ENCODE results near the gene WIPF1.

The WIPF1 gene

GRCh38 chr2:174611006-174611405 is 13.4 kb upstream of the WIPF1 start:
- no peak overlapping the region for H3K4me3 ChIP-seq (ENCODE audit: insufficient read depth, low read depth, low read length, poor library complexity, severe bottlenecking)
- no peaks in the 10 kb centered on the region for H3K9me3 ChIP-seq (ENCODE audit: control insufficient read depth, low read length)
- H3K36me3 ChIP-seq (ENCODE audit: control insufficient read depth, insufficient read depth, low read length) = peaks cover 3% of the 10 kb centered on the region
- peaks cover 39% of the 10 kb centered on the region for H3K4me1 ChIP-seq (ENCODE audit: control insufficient read depth, insufficient read depth, low read length, poor library complexity, severe bottlenecking)
- DNase-seq = no peak
- no peaks in the 10 kb centered on the region for H3K27me3 ChIP-seq (replicated peaks; ENCODE audit: control insufficient read depth, insufficient read depth, low read length, poor library complexity, severe bottlenecking)
- peak overlapping the region; percentile 83 for H3K27ac ChIP-seq (ENCODE audit: insufficient read depth, low read length, poor library complexity, severe bottlenecking)

- peaks cover 3% of the 10 kb centered on the region for H3K36me3 ChIP-seq (ENCODE audit: control insufficient read depth, insufficient read depth, low read length)
- no peak for DNase-seq
- peaks cover 33% of the 10 kb centered on the region for H3K4me1 ChIP-seq (ENCODE audit: control insufficient read depth, insufficient read depth, low read length, poor library complexity, severe bottlenecking)
- H3K27me3 ChIP-seq (replicated peaks; ENCODE audit: control insufficient read depth, insufficient read depth, low read length, poor library complexity, severe bottlenecking) = no peaks in the 10 kb centered on the region
- H3K9me3 ChIP-seq (ENCODE audit: control insufficient read depth, low read length) = no peaks in the 10 kb centered on the region
- H3K4me3 ChIP-seq (ENCODE audit: insufficient read depth, low read depth, low read length, poor library complexity, severe bottlenecking) = no peak overlapping the region
- peak overlapping the region; percentile 83 for H3K27ac ChIP-seq (ENCODE audit: insufficient read depth, low read length, poor library complexity, severe bottlenecking)
Measured at GRCh38 chr2:174610243-174610995, 12.8 kb upstream of the WIPF1 start.

- Histone ChIP-seq H3K4me3 (ENCODE audit: insufficient read depth, low read depth, low read length, poor library complexity, severe bottlenecking) (no peak overlapping the region), H3K4me1 (ENCODE audit: control insufficient read depth, insufficient read depth, low read length, poor library complexity, severe bottlenecking) (peaks cover 30% of the 10 kb centered on the region), H3K27me3 (replicated peaks; ENCODE audit: control insufficient read depth, insufficient read depth, low read length, poor library complexity, severe bottlenecking) (no peaks in the 10 kb centered on the region), H3K9me3 (ENCODE audit: control insufficient read depth, low read length) (no peaks in the 10 kb centered on the region), H3K27ac (ENCODE audit: insufficient read depth, low read length, poor library complexity, severe bottlenecking) (peak overlapping the region; percentile 83), H3K36me3 (ENCODE audit: control insufficient read depth, insufficient read depth, low read length) (peaks cover 2% of the 10 kb centered on the region)
- no peak for DNase-seq
Measured at GRCh38 chr2:174609261-174609660, 11.7 kb upstream of the WIPF1 start.

GRCh38 chr2:174608866-174609214 is 11.2 kb upstream of the WIPF1 start:
- DNase-seq = no peak
- no peak overlapping the region for H3K4me3 ChIP-seq (ENCODE audit: insufficient read depth, low read depth, low read length, poor library complexity, severe bottlenecking)
- peak overlapping the region; percentile 83 for H3K27ac ChIP-seq (ENCODE audit: insufficient read depth, low read length, poor library complexity, severe bottlenecking)
- no peaks in the 10 kb centered on the region for H3K27me3 ChIP-seq (replicated peaks; ENCODE audit: control insufficient read depth, insufficient read depth, low read length, poor library complexity, severe bottlenecking)
- H3K36me3 ChIP-seq (ENCODE audit: control insufficient read depth, insufficient read depth, low read length) = no peaks in the 10 kb centered on the region
- H3K4me1 ChIP-seq (ENCODE audit: control insufficient read depth, insufficient read depth, low read length, poor library complexity, severe bottlenecking) = peaks cover 30% of the 10 kb centered on the region
- H3K9me3 ChIP-seq (ENCODE audit: control insufficient read depth, low read length) = no peaks in the 10 kb centered on the region

GRCh38 chr2:174607989-174608865 is 10.6 kb upstream of the WIPF1 start:
- Histone ChIP-seq H3K4me1 (ENCODE audit: control insufficient read depth, insufficient read depth, low read length, poor library complexity, severe bottlenecking) (peaks cover 34% of the 10 kb centered on the region), H3K9me3 (ENCODE audit: control insufficient read depth, low read length) (no peaks in the 10 kb centered on the region), H3K27me3 (replicated peaks; ENCODE audit: control insufficient read depth, insufficient read depth, low read length, poor library complexity, severe bottlenecking) (no peaks in the 10 kb centered on the region), H3K4me3 (ENCODE audit: insufficient read depth, low read depth, low read length, poor library complexity, severe bottlenecking) (peak overlapping the region; percentile 3), H3K36me3 (ENCODE audit: control insufficient read depth, insufficient read depth, low read length) (no peaks in the 10 kb centered on the region), H3K27ac (ENCODE audit: insufficient read depth, low read length, poor library complexity, severe bottlenecking) (peak overlapping the region; percentile 83)
- DNase-seq = peak; percentile 25

- H3K36me3 ChIP-seq (ENCODE audit: control insufficient read depth, insufficient read depth, low read length) = no peaks in the 10 kb centered on the region
- peak overlapping the region; percentile 3 for H3K4me3 ChIP-seq (ENCODE audit: insufficient read depth, low read depth, low read length, poor library complexity, severe bottlenecking)
- no peaks in the 10 kb centered on the region for H3K27me3 ChIP-seq (replicated peaks; ENCODE audit: control insufficient read depth, insufficient read depth, low read length, poor library complexity, severe bottlenecking)
- peak overlapping the region; percentile 83 for H3K27ac ChIP-seq (ENCODE audit: insufficient read depth, low read length, poor library complexity, severe bottlenecking)
- H3K4me1 ChIP-seq (ENCODE audit: control insufficient read depth, insufficient read depth, low read length, poor library complexity, severe bottlenecking) = peaks cover 40% of the 10 kb centered on the region
- no peak for DNase-seq
- no peaks in the 10 kb centered on the region for H3K9me3 ChIP-seq (ENCODE audit: control insufficient read depth, low read length)
Measured at GRCh38 chr2:174607584-174607983, 10.0 kb upstream of the WIPF1 start.

- Histone ChIP-seq H3K4me3 (ENCODE audit: insufficient read depth, low read depth, low read length, poor library complexity, severe bottlenecking) (no peak overlapping the region), H3K36me3 (ENCODE audit: control insufficient read depth, insufficient read depth, low read length) (no peaks in the 10 kb centered on the region), H3K27me3 (replicated peaks; ENCODE audit: control insufficient read depth, insufficient read depth, low read length, poor library complexity, severe bottlenecking) (no peaks in the 10 kb centered on the region), H3K4me1 (ENCODE audit: control insufficient read depth, insufficient read depth, low read length, poor library complexity, severe bottlenecking) (peaks cover 47% of the 10 kb centered on the region), H3K9me3 (ENCODE audit: control insufficient read depth, low read length) (no peaks in the 10 kb centered on the region), H3K27ac (ENCODE audit: insufficient read depth, low read length, poor library complexity, severe bottlenecking) (peak overlapping the region; percentile 38)
- DNase-seq = peak in 1 of 3 donors; percentile 18
Measured at GRCh38 chr2:174606336-174606735, 8.7 kb upstream of the WIPF1 start.

GRCh38 chr2:174605687-174606086 is 8.1 kb upstream of the WIPF1 start:
- Histone ChIP-seq H3K4me1 (ENCODE audit: control insufficient read depth, insufficient read depth, low read length, poor library complexity, severe bottlenecking) (peaks cover 52% of the 10 kb centered on the region), H3K27ac (ENCODE audit: insufficient read depth, low read length, poor library complexity, severe bottlenecking) (peak overlapping the region; percentile 15), H3K36me3 (ENCODE audit: control insufficient read depth, insufficient read depth, low read length) (no peaks in the 10 kb centered on the region), H3K9me3 (ENCODE audit: control insufficient read depth, low read length) (no peaks in the 10 kb centered on the region), H3K4me3 (ENCODE audit: insufficient read depth, low read depth, low read length, poor library complexity, severe bottlenecking) (no peak overlapping the region), H3K27me3 (replicated peaks; ENCODE audit: control insufficient read depth, insufficient read depth, low read length, poor library complexity, severe bottlenecking) (no peaks in the 10 kb centered on the region)
- no peak for DNase-seq

- Histone ChIP-seq H3K27me3 (replicated peaks; ENCODE audit: control insufficient read depth, insufficient read depth, low read length, poor library complexity, severe bottlenecking) (no peaks in the 10 kb centered on the region), H3K9me3 (ENCODE audit: control insufficient read depth, low read length) (no peaks in the 10 kb centered on the region), H3K27ac (ENCODE audit: insufficient read depth, low read length, poor library complexity, severe bottlenecking) (peak overlapping the region; percentile 0), H3K4me3 (ENCODE audit: insufficient read depth, low read depth, low read length, poor library complexity, severe bottlenecking) (no peak overlapping the region), H3K4me1 (ENCODE audit: control insufficient read depth, insufficient read depth, low read length, poor library complexity, severe bottlenecking) (peaks cover 60% of the 10 kb centered on the region), H3K36me3 (ENCODE audit: control insufficient read depth, insufficient read depth, low read length) (no peaks in the 10 kb centered on the region)
- DNase-seq = peak; percentile 16 to 36 (median 31)
Measured at GRCh38 chr2:174603280-174603679, 5.7 kb upstream of the WIPF1 start.

- DNase-seq = no peak
- Histone ChIP-seq H3K36me3 (ENCODE audit: control insufficient read depth, insufficient read depth, low read length) (no peaks in the 10 kb centered on the region), H3K9me3 (ENCODE audit: control insufficient read depth, low read length) (no peaks in the 10 kb centered on the region), H3K4me1 (ENCODE audit: control insufficient read depth, insufficient read depth, low read length, poor library complexity, severe bottlenecking) (peaks cover 59% of the 10 kb centered on the region), H3K4me3 (ENCODE audit: insufficient read depth, low read depth, low read length, poor library complexity, severe bottlenecking) (no peak overlapping the region), H3K27ac (ENCODE audit: insufficient read depth, low read length, poor library complexity, severe bottlenecking) (peak overlapping the region; percentile 0), H3K27me3 (replicated peaks; ENCODE audit: control insufficient read depth, insufficient read depth, low read length, poor library complexity, severe bottlenecking) (no peaks in the 10 kb centered on the region)
Measured at GRCh38 chr2:174602745-174603144, 5.1 kb upstream of the WIPF1 start.
